Measurements from ENCODE around the gene SCUBE1.

Gene SCUBE1

GRCh38 chr22:43247546-43248260, 95.5 kb downstream of the SCUBE1 start:
- H3K27me3 ChIP-seq (ENCODE audit: insufficient read depth, low read length): peaks cover 27% of the 10 kb centered on the region
- H3K27ac ChIP-seq (ENCODE audit: low read depth, low read length, poor library complexity, severe bottlenecking): no peak overlapping the region
- H3K4me3 ChIP-seq (ENCODE audit: low read depth, low read length, poor library complexity, severe bottlenecking): no peak overlapping the region
- H3F3A ChIP-seq (ENCODE audit: insufficient read depth, low read length): no peaks in the 10 kb centered on the region
- H3K9me3 ChIP-seq (ENCODE audit: low read length): no peaks in the 10 kb centered on the region
- no peaks in the 10 kb centered on the region for H4K20me1 ChIP-seq (ENCODE audit: insufficient read depth, low read length)
- TF ChIP-seq EZH2 (IDR thresholded peaks at IDR 0.05; ENCODE audit: borderline replicate concordance, low read length): no peak
- TF ChIP-seq, protein P1, sequence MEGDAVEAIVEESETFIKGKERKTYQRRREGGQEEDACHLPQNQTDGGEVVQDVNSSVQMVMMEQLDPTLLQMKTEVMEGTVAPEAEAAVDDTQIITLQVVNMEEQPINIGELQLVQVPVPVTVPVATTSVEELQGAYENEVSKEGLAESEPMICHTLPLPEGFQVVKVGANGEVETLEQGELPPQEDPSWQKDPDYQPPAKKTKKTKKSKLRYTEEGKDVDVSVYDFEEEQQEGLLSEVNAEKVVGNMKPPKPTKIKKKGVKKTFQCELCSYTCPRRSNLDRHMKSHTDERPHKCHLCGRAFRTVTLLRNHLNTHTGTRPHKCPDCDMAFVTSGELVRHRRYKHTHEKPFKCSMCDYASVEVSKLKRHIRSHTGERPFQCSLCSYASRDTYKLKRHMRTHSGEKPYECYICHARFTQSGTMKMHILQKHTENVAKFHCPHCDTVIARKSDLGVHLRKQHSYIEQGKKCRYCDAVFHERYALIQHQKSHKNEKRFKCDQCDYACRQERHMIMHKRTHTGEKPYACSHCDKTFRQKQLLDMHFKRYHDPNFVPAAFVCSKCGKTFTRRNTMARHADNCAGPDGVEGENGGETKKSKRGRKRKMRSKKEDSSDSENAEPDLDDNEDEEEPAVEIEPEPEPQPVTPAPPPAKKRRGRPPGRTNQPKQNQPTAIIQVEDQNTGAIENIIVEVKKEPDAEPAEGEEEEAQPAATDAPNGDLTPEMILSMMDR (IDR thresholded peaks at IDR 0.05; ENCODE audit: low read length): no peak
- no peaks in the 10 kb centered on the region for H3K9me2 ChIP-seq (ENCODE audit: low read depth, low read length)
- no peaks in the 10 kb centered on the region for H3K36me3 ChIP-seq (ENCODE audit: insufficient read depth, low read length)
- no peaks in the 10 kb centered on the region for H3K4me1 ChIP-seq (ENCODE audit: insufficient read depth, low read length, severe bottlenecking)
- H3K9ac ChIP-seq (ENCODE audit: low read length): no peak overlapping the region
- H3K4me2 ChIP-seq (ENCODE audit: low read length): no peak overlapping the region
- no peak overlapping the region for H2AFZ ChIP-seq (ENCODE audit: low read length)
- no peaks in the 10 kb centered on the region for H3K79me2 ChIP-seq (ENCODE audit: insufficient read depth, low read length)

- no peak for TF ChIP-seq EZH2 (IDR thresholded peaks at IDR 0.05; ENCODE audit: borderline replicate concordance, low read length)
- TF ChIP-seq, protein P1 (IDR thresholded peaks at IDR 0.05; ENCODE audit: low read length): no peak
- no peak overlapping the region for H2AFZ ChIP-seq (ENCODE audit: low read length)
- no peaks in the 10 kb centered on the region for H3K4me1 ChIP-seq (ENCODE audit: insufficient read depth, low read length, severe bottlenecking)
- no peaks in the 10 kb centered on the region for H3K79me2 ChIP-seq (ENCODE audit: insufficient read depth, low read length)
- H3K9ac ChIP-seq (ENCODE audit: low read length): no peak overlapping the region
- H3F3A ChIP-seq (ENCODE audit: insufficient read depth, low read length): no peaks in the 10 kb centered on the region
- H3K4me3 ChIP-seq (ENCODE audit: low read depth, low read length, poor library complexity, severe bottlenecking): no peak overlapping the region
- H3K36me3 ChIP-seq (ENCODE audit: insufficient read depth, low read length): no peaks in the 10 kb centered on the region
- no peak overlapping the region for H3K27ac ChIP-seq (ENCODE audit: low read depth, low read length, poor library complexity, severe bottlenecking)
- no peaks in the 10 kb centered on the region for H4K20me1 ChIP-seq (ENCODE audit: insufficient read depth, low read length)
- H3K9me3 ChIP-seq (ENCODE audit: low read length): no peaks in the 10 kb centered on the region
- no peak overlapping the region for H3K4me2 ChIP-seq (ENCODE audit: low read length)
- H3K27me3 ChIP-seq (ENCODE audit: insufficient read depth, low read length): peaks cover 21% of the 10 kb centered on the region
- no peaks in the 10 kb centered on the region for H3K9me2 ChIP-seq (ENCODE audit: low read depth, low read length)
Observed at GRCh38 chr22:43246188-43246587, 97.0 kb downstream of the SCUBE1 start.

- Histone ChIP-seq H3K79me2 (ENCODE audit: insufficient read depth, low read length) (no peaks in the 10 kb centered on the region), H3K27me3 (ENCODE audit: insufficient read depth, low read length) (peaks cover 21% of the 10 kb centered on the region), H2AFZ (ENCODE audit: low read length) (no peak overlapping the region), H3K9me3 (ENCODE audit: low read length) (no peaks in the 10 kb centered on the region), H3K9me2 (ENCODE audit: low read depth, low read length) (no peaks in the 10 kb centered on the region), H3K27ac (ENCODE audit: low read depth, low read length, poor library complexity, severe bottlenecking) (no peak overlapping the region), H3K9ac (ENCODE audit: low read length) (no peak overlapping the region), H3K4me1 (ENCODE audit: insufficient read depth, low read length, severe bottlenecking) (no peaks in the 10 kb centered on the region), H3K4me2 (ENCODE audit: low read length) (no peak overlapping the region), H3K36me3 (ENCODE audit: insufficient read depth, low read length) (no peaks in the 10 kb centered on the region), H3F3A (ENCODE audit: insufficient read depth, low read length) (no peaks in the 10 kb centered on the region), H4K20me1 (ENCODE audit: insufficient read depth, low read length) (no peaks in the 10 kb centered on the region), H3K4me3 (ENCODE audit: low read depth, low read length, poor library complexity, severe bottlenecking) (no peak overlapping the region)
- TF ChIP-seq, protein P1 (IDR thresholded peaks at IDR 0.05; ENCODE audit: low read length): no peak
- TF ChIP-seq EZH2 (IDR thresholded peaks at IDR 0.05; ENCODE audit: borderline replicate concordance, low read length): no peak
Observed at GRCh38 chr22:43245717-43246116, 97.5 kb downstream of the SCUBE1 start.

Measured in OCI-LY1 (cell line).